B cell (primary cell): Measurements from ENCODE around the gene TFB1M.

ENCODE experiments used
- CTCF ChIP-seq: fragments of 200-600 bp; IDR thresholded peaks from one replicate; pipeline ENCODE4 v1.8.0; 2022; ENCODE audit warnings: antibody characterized with exemption, mild to moderate bottlenecking
- EZH2 ChIP-seq: IDR thresholded peaks from 2 replicates; pipeline ENCODE4 v1.6.1; 2012; ENCODE audit warnings: borderline replicate concordance, low read depth, mild to moderate bottlenecking, moderate library complexity, low read length; ENCODE audit not compliant: insufficient read depth, poor library complexity, severe bottlenecking

GRCh38 chr6:155250701-155251381 is 63.4 kb downstream of the TFB1M start:
- TF ChIP-seq CTCF (no peak), EZH2 (no peak)
